ENCODE results near the gene ATP6V0D1.
"Not testable (repeated sequence)": the region's sequence is repeated elsewhere in the genome, so short reads cannot be mapped to it uniquely, and the experiment has no call there.

Gene ATP6V0D1

DNA sequence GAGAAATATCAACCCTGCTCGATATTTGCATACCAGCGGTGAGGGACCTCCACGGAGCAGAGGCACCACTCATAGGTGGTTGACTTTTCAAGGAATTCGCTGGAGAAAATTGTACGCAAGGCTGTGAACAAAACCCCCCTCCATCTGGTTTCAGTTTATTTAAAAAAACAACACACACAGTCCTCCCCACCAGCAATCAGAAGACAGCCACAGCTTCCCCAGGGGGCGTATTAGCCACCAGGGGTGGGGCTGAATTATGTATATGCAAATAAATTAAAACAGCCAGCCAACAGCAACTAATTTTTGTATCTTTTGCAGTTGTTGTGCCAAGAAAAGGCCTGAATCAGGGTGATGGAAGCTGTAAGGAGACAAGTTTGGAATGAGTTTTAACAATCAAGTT, 55.9 kb downstream of the ATP6V0D1 start:
- DNase-seq, result no peak

DNA sequence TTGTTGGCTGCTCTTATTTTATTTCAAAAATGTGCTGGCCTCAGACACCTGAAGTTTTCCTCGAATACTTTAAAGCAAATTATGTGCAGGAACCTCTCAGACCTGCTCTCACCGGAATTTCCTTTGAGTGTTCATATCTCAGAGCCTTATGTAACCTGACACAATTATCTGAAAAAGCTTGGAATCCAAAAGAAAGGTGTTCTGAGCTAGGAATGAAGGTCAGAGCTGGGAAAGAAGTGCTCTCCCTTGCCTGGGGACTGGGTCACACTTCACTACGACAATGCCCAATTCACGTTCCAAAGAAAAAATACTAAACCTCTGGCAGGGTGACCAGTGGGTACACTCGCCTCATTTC, 56.7 kb downstream of the ATP6V0D1 start:
- DNase-seq, result no peak

- no peak for DNase-seq
Observed at GRCh38 chr16:67423611-67424260, 57.2 kb downstream of the ATP6V0D1 start.

DNA sequence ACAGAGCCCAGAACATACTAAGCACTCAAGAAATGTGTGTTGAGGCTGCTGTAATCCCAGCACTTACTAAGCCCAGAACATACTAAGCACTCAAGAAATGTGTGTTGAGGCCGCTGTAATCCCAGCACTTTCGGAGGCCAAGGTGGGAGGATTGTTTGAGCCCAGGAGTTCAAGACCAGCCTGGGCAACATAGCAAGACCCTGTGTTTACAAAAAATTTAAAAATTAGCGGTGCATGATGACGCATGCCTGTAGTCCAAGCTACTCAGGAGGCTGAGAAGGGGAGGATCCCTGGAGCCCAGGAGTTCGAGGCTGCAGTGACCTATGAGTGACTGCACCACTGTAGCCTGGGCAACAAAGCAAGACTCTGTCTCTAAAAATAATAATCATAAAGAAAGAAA, 57.9 kb downstream of the ATP6V0D1 start:
- DNase-seq, result no peak

GRCh38 chr16:67421030-67421429, 59.9 kb downstream of the ATP6V0D1 start:
- no peak for DNase-seq

DNA sequence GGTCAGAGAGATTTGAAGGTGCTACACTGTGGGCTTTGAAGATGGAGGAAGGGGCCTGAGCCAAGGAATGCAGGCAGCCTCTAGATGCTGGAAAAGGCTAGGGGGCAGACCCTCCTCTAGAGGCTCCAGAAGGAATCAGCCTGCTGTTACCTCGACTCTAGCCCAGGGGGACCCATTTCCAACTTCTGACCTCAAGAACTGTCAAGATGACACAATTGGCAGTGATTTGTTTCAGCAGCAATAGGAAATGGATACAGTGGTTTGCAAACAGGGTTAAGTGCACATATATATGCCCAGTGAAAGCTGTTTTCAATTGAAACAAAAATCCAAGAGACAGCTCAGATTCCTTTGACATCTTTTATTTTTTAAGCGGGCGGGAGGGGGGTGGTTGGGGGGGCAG, 61.0 kb downstream of the ATP6V0D1 start:
- no peak for DNase-seq

DNA sequence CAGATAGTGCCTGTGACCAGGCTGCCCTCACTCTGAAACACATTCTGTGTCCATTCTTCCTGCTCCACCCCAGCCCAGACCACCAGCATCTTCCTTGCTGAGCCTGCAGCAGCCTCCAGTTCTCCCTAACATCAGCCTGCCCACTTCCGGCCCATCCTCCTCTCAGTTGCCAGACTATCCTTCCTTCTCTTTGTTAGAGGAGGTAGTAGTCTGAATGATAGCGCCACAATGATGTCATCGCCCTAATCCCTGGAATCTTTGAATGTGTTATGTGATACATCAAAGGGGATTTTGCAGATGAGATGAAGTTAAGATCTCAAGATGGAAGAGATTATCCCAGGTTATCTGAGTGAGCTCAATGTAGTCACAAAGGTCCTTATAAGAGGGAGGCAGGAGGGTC, 61.5 kb downstream of the ATP6V0D1 start:
- no peak for DNase-seq

DNA sequence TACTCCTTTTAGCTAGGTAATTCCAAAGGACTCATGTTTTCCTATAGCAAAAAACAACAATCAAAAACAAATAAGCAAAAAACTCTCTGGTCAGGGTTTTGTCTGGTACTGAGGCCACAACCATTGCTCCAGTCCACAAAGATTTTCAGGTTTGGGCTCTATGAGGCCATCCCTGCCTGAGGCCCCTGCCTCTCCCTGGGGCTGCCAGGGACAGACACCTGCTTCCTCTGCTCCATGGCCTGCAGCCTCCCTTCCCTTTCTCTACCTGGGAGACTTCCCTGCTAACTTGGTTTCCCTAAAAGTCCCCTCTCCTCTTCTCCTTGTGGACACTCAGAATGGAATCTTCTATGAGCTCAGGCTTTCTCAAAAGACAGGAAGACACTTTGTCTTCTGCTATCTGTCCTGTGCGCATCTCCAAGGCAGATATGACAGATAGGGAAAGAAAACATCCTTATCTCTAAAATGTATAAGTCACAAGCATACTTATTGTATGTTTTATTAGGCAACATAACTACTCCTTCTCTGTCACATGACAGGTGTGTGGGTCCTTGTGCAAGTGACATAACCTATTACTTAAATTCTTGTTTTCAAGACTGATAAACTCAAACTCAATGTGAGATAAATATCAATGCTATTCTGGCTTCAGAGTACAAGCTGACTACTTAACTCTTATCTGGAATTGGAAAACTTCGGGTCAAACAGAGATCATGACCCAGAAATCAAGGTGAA, 63.5 kb downstream of the ATP6V0D1 start:
- no peak for DNase-seq

- DNase-seq, result peak; percentile 84
Observed at GRCh38 chr16:67415872-67416793, 64.8 kb downstream of the ATP6V0D1 start, which contains the start of gene ZDHHC1. Gene ZDHHC1, minus strand, starts transcription at chr16:67416477. Its CDS starts 8,702 bp downstream, at chr16:67407775.

DNA sequence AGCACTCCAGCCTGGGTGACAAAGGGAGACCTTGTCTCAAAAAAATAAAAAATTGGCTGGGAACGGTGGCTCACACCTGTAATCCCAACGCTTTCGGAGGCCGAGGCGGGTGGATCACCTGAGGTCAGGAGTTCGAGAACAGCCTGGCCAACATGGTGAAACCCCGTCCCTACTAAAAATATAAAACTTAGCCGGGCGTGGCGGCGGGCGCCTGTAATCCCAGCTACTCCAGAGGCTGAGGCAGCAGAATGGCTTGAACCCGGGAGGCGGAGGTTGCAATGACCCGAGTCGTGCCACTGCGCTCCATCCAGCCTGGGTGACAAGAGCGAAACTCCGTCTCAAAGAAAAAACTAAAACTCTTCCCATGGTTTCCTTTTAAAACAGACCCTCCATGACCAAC, 65.5 kb downstream of the ATP6V0D1 start:
- not testable (repeated sequence) for DNase-seq

DNA sequence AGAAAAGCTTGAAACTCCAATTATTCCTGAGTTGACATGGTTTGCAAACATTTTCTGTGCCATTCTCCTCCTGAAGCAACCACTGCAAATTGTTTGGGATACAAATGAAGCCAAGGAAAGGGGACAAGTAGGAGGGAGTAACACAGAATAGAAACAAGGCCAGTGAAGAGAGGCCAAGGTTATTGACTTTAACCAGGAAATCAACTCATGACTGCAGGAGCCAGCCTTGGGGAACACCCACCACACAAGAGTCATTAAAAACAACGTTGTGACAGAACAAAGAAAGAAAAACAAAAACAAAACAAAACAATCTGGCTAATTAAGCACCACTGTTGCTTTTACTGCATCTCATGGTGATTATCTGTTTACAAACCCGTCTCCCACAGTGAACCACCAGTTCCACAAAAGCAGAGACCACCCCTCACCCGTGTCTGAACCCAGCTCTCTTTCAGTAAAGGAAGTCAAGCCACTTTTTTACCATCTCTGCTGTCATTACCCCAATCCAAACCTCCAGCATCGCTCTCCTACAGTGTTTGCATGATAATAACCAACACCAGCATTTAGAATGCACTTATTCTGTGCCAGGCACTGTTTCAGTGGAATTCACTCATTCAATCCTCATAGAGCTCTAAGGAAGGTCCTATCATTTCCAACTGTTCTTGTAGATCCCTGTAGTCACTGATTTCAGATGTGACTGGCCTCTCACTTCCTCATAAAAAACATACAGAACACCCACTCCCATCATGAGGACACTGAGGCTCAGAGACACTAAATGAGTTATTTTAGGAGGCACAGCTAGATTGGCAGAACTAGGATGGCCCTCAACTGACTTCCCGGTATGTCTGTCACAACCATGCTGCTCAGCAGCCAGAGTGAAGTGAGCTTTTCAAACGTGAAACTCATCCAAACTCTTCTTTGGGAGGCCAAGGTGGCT, 66.7 kb downstream of the ATP6V0D1 start:
- DNase-seq, result no peak

GRCh38 chr16:67412294-67412693, 68.7 kb downstream of the ATP6V0D1 start:
- no peak for DNase-seq

GRCh38 chr16:67411339-67411738, 69.6 kb downstream of the ATP6V0D1 start:
- no peak for DNase-seq

GRCh38 chr16:67409631-67410030, 71.3 kb downstream of the ATP6V0D1 start:
- DNase-seq, result no peak

DNA sequence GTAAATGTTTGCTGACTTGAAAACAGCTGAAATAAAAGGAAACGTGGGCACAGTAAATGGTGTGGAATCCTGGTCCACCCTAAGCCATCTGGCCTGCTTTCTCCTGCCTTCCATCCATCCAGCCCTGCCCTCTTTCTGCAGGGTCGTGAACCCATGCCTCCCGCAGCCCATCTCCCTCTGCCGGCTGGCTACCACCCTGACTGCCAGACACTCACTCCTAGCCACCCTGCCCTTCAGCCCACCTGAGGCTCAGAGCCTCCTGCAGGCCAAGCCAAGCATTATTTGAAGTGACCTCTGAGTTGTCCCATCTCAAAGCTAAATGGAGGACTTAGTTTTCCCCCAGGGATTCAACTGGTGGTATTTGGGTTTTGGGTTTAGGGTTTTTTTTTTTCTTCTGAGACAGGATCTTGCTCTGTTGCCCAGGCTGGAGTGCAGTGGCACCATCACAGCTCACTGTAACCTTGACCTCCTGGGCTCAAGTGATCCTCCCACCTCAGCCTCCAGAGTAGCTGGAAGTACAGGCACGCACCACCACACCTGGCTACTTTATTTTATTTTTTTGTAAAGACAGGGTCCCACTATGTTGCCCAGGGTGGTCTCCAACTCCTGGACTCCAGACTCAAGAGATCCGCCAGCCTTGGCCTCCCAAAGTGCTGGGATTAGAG, 73.0 kb downstream of the ATP6V0D1 start:
- DNase-seq, result no peak

DNA sequence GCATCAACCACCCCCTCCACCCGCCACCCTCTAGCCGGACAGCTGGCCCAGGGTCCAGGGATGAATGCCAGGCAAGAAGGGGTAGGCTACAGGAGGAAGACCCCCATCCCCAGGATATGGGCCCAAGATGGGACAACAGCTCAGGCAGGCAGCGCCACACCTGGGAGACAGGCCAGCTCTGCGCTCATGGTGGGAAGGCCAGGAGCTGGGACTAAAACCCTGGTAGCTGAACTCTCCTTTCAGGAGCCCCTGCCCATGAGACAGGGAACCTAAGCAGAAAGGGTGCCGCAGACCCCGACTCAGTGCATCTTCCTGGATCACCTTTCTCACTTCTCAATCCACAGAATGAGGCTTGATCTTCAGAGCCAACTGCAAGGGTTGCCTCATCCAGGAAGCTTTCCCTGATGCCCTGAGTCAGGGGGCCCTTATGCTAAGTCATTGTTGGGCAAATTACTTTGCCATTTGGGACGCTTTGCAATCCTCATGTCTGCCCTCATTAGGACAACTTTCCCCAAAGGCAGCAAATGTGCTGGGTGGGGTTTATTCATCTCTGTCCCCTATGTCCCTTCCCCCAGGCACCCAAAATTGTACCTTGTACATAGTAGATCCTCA, 73.7 kb downstream of the ATP6V0D1 start:
- no peak for DNase-seq

GRCh38 chr16:67406111-67406971, 74.6 kb downstream of the ATP6V0D1 start:
- no peak for DNase-seq

DNA sequence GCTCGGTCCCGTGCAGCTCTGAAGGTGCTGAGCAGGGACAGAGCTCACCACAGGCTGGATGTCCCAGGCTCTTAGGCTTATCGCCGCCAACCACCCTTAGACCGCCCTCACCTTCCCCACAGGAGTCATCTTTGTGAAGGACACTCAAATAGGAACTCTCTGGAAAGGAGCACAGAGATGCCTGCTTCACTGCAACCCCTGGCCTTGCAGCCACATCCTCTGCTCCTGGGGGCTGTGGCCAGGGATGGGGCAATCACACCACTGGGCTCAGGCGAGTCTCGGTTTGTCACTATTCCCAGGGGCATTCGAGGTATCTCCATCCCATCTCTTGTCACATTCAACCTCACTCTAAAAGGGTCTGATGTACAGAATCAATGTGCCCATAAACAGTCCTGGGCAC, 75.6 kb downstream of the ATP6V0D1 start:
- DNase-seq, result no peak

DNA sequence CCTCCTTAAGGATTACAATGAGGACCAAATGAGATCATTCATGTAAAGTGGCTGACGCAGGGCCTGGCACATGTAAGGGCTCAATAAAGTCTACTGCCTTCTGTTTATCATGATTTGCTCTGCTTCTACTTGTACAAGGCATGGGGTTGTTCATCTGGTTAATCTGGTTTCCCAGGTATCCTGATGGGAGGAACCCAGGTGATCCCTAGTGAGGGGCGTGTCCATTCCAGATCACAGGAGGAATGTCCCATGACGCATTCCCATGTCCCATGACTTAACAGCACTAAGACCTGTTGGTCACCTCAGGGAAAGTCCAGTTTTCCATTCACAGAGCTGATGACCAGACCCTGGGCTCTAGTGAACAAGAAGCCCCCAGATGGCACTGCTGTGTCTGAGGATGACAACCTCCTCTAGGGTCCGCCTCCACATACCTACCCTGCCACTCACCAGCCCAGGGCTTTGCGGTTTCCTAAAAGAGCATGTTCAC, 76.2 kb downstream of the ATP6V0D1 start:
- peak; percentile 86 for DNase-seq

GRCh38 chr16:67403976-67404555, 76.9 kb downstream of the ATP6V0D1 start:
- no peak for DNase-seq
